ENCODE results near the gene XAF1.

DNA sequence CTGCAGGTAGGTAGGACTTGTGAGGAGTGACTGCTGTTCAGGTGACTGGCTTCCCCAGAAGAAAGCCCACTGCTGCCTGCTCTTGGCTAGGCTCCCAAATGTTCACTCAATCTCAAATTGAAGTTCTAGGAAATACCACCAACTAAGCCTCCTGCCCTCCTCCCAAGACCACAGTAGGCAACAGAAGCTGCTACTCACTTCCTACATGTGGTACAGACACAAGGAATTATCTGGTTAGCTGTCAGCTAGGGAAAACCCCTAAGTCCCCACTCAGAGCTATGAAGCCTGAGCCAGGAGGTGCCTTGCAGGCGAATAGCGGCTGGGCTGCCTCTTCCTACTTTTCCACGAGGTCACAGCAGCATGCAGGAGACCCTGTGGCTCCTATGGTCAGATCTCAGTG lies 25.0 kb downstream of the XAF1 start:
- TF ChIP-seq POLR2AphosphoS5 (IDR thresholded peaks at IDR 0.05): no peak
- TF ChIP-seq, protein P1, sequence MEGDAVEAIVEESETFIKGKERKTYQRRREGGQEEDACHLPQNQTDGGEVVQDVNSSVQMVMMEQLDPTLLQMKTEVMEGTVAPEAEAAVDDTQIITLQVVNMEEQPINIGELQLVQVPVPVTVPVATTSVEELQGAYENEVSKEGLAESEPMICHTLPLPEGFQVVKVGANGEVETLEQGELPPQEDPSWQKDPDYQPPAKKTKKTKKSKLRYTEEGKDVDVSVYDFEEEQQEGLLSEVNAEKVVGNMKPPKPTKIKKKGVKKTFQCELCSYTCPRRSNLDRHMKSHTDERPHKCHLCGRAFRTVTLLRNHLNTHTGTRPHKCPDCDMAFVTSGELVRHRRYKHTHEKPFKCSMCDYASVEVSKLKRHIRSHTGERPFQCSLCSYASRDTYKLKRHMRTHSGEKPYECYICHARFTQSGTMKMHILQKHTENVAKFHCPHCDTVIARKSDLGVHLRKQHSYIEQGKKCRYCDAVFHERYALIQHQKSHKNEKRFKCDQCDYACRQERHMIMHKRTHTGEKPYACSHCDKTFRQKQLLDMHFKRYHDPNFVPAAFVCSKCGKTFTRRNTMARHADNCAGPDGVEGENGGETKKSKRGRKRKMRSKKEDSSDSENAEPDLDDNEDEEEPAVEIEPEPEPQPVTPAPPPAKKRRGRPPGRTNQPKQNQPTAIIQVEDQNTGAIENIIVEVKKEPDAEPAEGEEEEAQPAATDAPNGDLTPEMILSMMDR (IDR thresholded peaks at IDR 0.05): no peak
- TF ChIP-seq EP300 (IDR thresholded peaks at IDR 0.05): no peak
